Fibroblast of villous mesenchyme (primary cell): Measurements from ENCODE around the gene RHNO1. TPM values are rescaled to one million over a fixed set of nuclear protein-coding genes. Genes with fewer than 3 reads are reported as not detected.

Experiments
- DNase-seq: peaks from one replicate; pipeline ENCODE4 v3.0.0-alpha.2; 2010; ENCODE audit warnings: low read depth
- H3K4me3 ChIP-seq: 2 replicates; pipeline ENCODE4 v1.5.1; 2011; ENCODE audit warnings: low read depth, mild to moderate bottlenecking, low read length
- total RNA-seq: library from RNA; depleted of rRNA; stranded (reverse); fragments of >200 nt; gene quantifications from 2 replicates; pipeline ENCODE4 v1.2.3, GENCODE V29; 2012
- TF ChIP-seq, protein P1 (sequence below): IDR thresholded peaks from 2 replicates; pipeline ENCODE4 v1.5.1; 2012; ENCODE audit warnings: low read depth, mild to moderate bottlenecking, low read length; ENCODE audit not compliant: insufficient read depth

RHNO1 gene
- total RNA-seq, 1 donor: 38.0 TPM

DNA sequence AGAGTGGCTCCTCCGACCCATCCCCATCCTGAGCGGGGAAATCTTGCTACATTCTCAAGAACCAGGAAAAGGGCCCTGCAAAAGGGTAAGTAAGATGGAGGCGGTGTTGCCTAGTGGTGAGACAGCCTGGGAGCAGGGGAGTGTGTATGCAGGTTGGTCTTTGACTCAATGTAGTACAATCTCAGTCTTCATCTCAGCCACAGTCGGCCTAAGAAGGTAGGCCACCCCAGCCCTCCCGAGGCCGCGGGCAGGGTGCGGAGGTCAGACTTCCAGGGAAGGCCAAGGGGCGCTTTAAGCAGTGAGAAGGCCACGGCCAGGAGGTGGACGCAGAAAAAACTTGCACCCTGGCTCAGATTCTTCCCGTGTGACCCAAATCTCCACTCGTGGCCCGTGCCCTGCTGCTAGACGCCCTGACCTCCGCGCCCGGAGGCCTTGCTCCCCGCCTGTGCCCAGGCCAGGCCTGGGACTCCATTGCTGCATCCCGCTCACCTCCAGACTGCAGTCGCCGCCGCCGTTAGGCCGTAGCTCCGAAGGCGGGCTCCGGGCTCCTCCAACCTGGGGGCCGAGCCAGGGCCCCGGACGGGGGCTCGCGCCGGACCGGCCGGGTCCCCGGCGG lies 484 bp upstream of the RHNO1 start:
- TF ChIP-seq, protein P1, sequence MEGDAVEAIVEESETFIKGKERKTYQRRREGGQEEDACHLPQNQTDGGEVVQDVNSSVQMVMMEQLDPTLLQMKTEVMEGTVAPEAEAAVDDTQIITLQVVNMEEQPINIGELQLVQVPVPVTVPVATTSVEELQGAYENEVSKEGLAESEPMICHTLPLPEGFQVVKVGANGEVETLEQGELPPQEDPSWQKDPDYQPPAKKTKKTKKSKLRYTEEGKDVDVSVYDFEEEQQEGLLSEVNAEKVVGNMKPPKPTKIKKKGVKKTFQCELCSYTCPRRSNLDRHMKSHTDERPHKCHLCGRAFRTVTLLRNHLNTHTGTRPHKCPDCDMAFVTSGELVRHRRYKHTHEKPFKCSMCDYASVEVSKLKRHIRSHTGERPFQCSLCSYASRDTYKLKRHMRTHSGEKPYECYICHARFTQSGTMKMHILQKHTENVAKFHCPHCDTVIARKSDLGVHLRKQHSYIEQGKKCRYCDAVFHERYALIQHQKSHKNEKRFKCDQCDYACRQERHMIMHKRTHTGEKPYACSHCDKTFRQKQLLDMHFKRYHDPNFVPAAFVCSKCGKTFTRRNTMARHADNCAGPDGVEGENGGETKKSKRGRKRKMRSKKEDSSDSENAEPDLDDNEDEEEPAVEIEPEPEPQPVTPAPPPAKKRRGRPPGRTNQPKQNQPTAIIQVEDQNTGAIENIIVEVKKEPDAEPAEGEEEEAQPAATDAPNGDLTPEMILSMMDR: no peak
- DNase-seq: peak; percentile 35
- H3K4me3 ChIP-seq: peak overlapping the region; percentile 82

DNA sequence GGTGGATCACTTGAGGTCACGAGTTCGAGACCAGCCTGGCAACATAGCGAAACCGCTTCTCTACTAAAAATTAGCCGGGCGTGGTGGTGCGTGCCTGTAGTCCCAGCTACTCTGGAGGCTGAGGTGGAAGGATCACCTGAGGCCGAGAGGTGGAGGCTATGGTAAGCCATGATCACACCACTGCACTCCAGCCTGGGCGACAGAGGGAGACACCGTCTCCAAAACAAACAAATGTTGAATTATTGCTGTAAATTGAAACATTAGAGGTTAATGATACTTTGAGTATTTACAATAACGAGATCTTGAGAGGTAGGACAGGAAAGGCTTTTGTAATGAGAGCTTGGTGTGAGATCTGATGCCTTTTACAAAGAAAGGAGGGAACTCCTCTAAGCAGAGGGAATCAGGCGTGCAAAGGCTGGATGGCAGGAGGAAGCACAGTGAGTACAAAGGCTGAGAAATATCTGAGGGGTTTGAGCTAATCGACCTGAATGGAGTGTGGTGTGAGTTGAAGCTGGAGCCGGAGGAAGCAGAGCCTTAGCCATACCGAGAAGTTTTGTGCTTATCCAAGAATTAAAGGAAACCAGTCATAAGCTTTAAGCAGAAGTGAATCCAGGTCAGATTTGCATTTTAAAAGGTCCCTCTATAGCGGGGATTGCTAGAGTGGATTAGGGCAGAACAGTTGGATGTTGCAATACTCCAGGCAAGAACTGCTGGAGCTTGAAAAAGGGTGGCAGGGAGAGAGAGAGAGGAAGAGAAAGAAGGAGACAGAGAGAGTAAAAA lies 1.1 kb downstream of the RHNO1 start:
- peak overlapping the region; percentile 82 for H3K4me3 ChIP-seq
- TF ChIP-seq, protein P1: no peak
- DNase-seq: peak; percentile 86

DNA sequence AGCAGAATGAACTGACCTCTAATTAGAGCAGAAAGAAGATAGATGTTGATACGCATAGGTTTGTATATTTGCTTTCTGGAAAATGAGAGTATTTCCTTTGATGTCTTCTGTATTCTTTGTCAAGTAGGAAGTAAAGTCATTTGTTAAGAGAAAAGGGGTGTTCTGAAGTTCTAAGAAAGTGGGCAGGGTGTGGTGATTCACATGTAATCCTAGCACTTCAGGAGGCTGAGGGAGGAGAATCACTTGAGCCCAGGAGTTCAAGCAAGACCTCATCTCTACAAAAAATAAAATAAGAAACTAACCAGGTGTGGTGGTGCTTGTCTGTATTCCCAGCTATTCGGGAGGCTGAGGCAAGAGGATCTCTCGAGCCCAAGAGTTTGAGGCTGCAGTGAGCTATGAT lies 2.8 kb downstream of the RHNO1 start:
- TF ChIP-seq, protein P1: no peak

DNA sequence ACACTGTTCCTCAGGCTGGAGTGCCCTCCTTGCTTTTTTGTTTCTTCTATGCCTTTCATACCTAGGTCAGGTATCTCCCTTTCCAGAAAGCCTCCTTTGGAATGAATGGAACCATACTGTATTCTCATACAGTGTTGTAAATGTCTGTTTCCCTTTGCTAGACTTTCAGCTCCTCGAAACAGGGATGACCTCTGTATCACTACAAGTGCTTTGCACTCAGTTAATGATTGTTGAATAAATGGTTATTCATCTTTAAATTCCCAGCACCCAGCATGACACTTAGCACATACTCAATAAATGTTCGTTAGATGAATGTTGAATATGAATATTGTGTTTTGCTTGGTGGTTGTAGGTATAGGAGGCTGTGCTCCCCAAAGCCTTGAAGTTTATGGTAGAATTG lies 7.8 kb downstream of the RHNO1 start:
- no peak for DNase-seq
- H3K4me3 ChIP-seq: no peak overlapping the region
- TF ChIP-seq, protein P1: no peak

More for the DNA sequence above, 2.8 kb downstream of the RHNO1 start:
- no peak overlapping the region for H3K4me3 ChIP-seq
- DNase-seq: no peak

DNA sequence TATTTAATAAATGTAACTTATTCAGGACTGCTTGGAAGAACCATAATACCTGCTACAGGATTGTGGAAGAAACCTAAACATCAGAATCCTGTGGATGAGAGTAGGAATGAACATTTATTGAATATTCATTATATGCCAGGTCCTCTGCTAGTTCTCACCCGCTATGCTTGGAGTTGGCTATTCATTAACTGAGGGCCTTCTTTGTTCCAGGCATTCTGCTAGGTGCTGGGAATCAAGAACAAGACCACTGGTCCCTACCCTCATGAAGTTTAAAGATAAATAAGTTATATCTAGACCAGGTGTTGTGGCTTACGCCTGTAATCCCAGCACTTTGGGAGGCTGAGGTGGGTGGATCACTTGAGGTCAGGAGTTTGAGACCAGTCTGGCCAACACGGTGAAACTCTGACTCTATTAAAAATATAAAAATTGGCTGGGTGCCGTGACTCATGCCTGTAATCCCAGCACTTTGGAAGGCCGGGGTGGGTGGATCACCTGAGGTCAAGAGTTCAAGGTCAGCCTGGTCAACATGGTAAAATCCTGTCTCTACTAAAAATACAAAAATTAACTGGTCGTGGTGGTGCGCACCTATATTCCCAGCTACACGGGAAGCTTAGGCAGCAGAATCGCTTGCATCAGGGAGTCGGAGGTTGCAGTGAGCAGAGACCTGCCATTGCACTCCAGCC lies 9.9 kb downstream of the RHNO1 start:
- TF ChIP-seq, protein P1: no peak
- H3K4me3 ChIP-seq: no peak overlapping the region
- DNase-seq: no peak

DNA sequence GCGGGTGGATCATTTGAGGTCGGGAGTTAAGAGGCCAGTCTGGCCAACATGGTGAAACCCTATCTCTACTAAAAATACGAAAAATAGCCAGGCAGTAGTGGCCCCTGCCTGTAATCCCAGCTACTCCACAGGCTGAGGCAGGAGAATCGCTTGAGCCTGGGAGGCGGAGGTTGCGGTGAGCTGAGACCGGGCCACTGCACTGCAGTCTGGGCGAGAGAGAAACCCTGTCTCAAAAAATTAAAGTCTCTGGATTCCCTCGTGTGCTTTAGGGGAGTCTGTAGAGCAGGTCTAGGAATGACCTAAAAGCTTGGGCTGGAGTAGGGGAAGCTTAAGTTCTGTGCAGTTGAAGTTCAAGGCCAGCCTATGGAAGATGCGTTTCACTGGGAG lies 13.0 kb downstream of the RHNO1 start:
- DNase-seq: no peak
- H3K4me3 ChIP-seq: peak overlapping the region; percentile 87
- TF ChIP-seq, protein P1: no peak
